Effector memory CD4-positive, alpha-beta T cell (primary cell): ENCODE results near the gene NOG.

Source experiments
- DNase-seq, 3 donors: peaks; one replicate each; pipeline ENCODE4 v3.0.0-alpha.2; 2020
- H3K27ac ChIP-seq: 2 replicates; pipeline ENCODE4 v1.7.0; 2013; ENCODE audit warnings: mild to moderate bottlenecking, low read length, moderate library complexity; ENCODE audit not compliant: insufficient read depth, poor library complexity, severe bottlenecking
- H3K27me3 ChIP-seq: replicated peaks from 2 replicates; pipeline ENCODE4 v1.7.0; 2013; ENCODE audit warnings: mild to moderate bottlenecking, low read length; ENCODE audit not compliant: insufficient read depth, control insufficient read depth, poor library complexity, severe bottlenecking
- H3K36me3 ChIP-seq: 2 replicates; pipeline ENCODE4 v1.7.0; 2013; ENCODE audit warnings: mild to moderate bottlenecking, low read length, moderate library complexity; ENCODE audit not compliant: control insufficient read depth, insufficient read depth
- H3K4me1 ChIP-seq: 2 replicates; pipeline ENCODE4 v1.7.0; 2013; ENCODE audit warnings: low read length, mild to moderate bottlenecking; ENCODE audit not compliant: control insufficient read depth, insufficient read depth, poor library complexity, severe bottlenecking
- H3K4me3 ChIP-seq: 2 replicates; pipeline ENCODE4 v1.7.0; 2013; ENCODE audit warnings: low read length, low read depth, mild to moderate bottlenecking; ENCODE audit not compliant: insufficient read depth, poor library complexity, severe bottlenecking
- H3K9me3 ChIP-seq: 2 replicates; pipeline ENCODE4 v1.7.0; 2013; ENCODE audit warnings: mild to moderate bottlenecking, low read length, moderate library complexity; ENCODE audit not compliant: control insufficient read depth

NOG gene

GRCh38 chr17:56630202-56630601 is 36.7 kb downstream of the NOG start:
- no peak for DNase-seq
- H3K27me3 ChIP-seq: no peaks in the 10 kb centered on the region
- H3K4me1 ChIP-seq: no peaks in the 10 kb centered on the region
- no peak overlapping the region for H3K27ac ChIP-seq
- H3K9me3 ChIP-seq: no peaks in the 10 kb centered on the region
- no peak overlapping the region for H3K4me3 ChIP-seq
- H3K36me3 ChIP-seq: no peaks in the 10 kb centered on the region

DNA sequence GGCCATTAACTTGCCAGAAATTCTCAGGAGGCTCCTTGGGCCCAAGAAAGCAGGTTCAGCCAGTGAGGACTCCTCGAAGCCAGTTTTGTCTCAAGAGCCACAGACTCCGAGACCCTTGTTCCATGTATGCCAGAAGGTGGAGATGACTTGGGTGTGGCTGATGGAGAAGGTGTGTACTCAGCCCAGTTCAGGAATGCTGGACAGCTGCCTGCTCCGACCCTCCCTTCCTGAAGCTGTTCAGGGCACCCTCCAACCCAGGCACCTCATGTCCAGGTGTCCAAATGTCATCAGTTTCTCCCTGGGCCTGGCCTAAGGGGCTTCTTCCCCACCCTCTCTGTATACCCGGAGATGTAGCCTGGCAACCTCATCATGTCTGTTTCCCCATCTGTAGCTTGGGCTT is 40.2 kb downstream of the NOG start:
- no peak overlapping the region for H3K27ac ChIP-seq
- no peak overlapping the region for H3K4me3 ChIP-seq
- DNase-seq: no peak
- no peaks in the 10 kb centered on the region for H3K36me3 ChIP-seq
- H3K27me3 ChIP-seq: no peaks in the 10 kb centered on the region
- no peaks in the 10 kb centered on the region for H3K4me1 ChIP-seq
- H3K9me3 ChIP-seq: no peaks in the 10 kb centered on the region

DNA sequence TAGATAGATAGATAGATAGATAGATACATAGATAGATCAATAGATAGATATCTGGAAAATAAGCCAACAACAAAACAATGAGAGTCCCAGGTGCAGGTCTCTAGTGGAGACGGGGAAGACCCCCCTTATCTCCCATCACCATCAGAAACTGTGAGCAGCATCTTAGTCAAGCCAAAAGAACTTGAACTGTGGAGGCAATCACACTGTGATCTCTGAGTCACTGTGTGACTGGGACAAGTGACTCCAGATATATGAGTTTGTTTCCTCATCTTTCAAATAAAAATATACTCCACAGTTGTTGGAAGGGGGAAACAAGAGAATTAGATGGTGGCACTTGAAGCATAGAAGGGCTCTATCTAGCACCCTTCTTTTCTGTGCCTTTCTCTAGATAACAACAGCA is 42.1 kb downstream of the NOG start:
- Histone ChIP-seq H3K9me3 (no peaks in the 10 kb centered on the region), H3K27me3 (no peaks in the 10 kb centered on the region), H3K27ac (no peak overlapping the region), H3K4me1 (no peaks in the 10 kb centered on the region), H3K36me3 (no peaks in the 10 kb centered on the region), H3K4me3 (no peak overlapping the region)
- no peak for DNase-seq

DNA sequence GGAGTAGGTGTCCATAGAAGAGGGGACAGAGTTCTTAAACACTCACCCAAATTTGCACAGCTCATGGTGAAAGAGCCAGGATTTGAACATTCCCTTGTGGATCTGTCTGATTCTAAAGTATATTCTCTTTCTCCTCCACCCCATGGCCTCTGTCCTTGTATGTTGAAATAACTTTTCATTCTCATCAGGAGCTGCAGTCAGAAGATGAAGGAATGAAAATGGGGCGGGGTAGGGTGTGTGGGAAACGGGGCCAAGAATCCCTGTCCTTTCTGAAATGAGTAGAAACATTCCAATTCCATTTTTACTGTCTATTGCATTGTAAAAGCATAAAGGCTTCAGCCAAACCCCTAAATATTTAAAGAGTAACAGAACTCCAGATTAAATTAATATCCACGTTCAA is 42.8 kb downstream of the NOG start:
- H3K36me3 ChIP-seq: no peaks in the 10 kb centered on the region
- no peak for DNase-seq
- no peaks in the 10 kb centered on the region for H3K9me3 ChIP-seq
- no peak overlapping the region for H3K4me3 ChIP-seq
- H3K27me3 ChIP-seq: no peaks in the 10 kb centered on the region
- H3K27ac ChIP-seq: no peak overlapping the region
- no peaks in the 10 kb centered on the region for H3K4me1 ChIP-seq

DNA sequence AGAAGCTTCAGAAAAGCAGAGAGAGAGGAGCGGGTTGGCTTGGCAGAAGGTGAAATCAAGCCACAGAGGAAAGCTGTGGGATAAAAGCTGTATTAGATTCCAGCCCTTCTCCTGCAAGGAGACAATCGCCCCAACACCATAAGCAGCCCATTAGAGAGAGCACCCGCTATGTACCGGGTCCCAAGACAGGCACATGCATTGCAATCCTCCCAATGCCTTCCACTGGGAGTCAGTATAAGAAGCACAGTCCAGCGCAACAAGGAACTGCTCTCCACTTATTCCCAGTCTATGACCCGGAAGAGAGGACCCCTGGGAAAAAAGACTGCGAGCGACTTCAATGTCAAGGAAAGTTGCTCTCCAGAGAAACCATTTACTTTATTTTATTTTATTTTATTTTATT is 43.8 kb downstream of the NOG start:
- Histone ChIP-seq H3K4me1 (no peaks in the 10 kb centered on the region), H3K9me3 (no peaks in the 10 kb centered on the region), H3K27me3 (no peaks in the 10 kb centered on the region), H3K27ac (no peak overlapping the region), H3K36me3 (no peaks in the 10 kb centered on the region), H3K4me3 (no peak overlapping the region)
- no peak for DNase-seq

DNA sequence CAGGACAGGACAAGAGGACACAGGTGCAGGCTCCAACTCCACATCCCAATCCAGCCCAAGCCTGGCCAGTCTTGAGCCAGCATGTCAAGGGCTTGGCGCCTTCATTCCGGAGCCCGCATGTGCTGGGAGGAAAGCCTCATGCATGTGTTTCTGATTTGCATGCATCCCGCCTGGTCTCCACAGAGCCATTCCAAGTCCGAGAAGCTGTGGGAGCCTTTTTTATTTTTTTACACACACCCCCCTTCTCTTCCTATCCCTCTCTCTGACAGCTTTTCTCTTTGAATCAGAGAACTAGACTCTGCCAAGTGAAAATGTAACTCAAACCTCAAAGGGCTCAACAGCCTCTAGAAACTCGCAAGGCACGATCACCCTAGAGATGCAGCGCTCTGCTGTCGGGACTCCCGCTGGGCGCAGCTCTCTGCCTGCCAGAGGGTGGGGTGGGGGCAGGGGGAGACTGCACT is 45.1 kb downstream of the NOG start:
- Histone ChIP-seq H3K27ac (no peak overlapping the region), H3K36me3 (no peaks in the 10 kb centered on the region), H3K27me3 (no peaks in the 10 kb centered on the region), H3K4me1 (no peaks in the 10 kb centered on the region), H3K4me3 (no peak overlapping the region), H3K9me3 (no peaks in the 10 kb centered on the region)
- DNase-seq: no peak

DNA sequence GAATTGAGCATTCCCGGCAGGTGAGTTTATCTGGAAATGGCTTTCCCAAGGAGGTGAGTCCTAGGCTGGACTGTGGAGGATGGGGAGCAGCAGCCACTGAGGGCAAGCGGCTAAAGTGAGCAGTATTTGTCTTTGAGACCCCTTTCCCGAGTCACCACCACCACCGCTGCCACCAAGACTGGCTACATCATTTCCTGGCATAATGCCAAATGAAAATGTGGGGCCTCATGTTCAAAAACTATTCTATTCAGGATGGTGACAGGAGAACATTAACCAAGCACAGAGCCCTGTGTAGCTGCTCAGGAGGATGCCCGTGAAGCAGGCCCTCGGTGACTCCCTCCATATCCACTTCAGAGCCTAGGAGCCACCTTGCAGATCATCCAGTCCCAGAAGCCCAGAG is 46.0 kb downstream of the NOG start:
- Histone ChIP-seq H3K4me1 (no peaks in the 10 kb centered on the region), H3K9me3 (no peaks in the 10 kb centered on the region), H3K36me3 (no peaks in the 10 kb centered on the region), H3K27ac (no peak overlapping the region), H3K4me3 (no peak overlapping the region), H3K27me3 (no peaks in the 10 kb centered on the region)
- DNase-seq: no peak

GRCh38 chr17:56640116-56640515 is 46.6 kb downstream of the NOG start:
- H3K4me3 ChIP-seq: no peak overlapping the region
- no peaks in the 10 kb centered on the region for H3K9me3 ChIP-seq
- H3K27ac ChIP-seq: no peak overlapping the region
- H3K27me3 ChIP-seq: no peaks in the 10 kb centered on the region
- H3K36me3 ChIP-seq: no peaks in the 10 kb centered on the region
- DNase-seq: no peak
- H3K4me1 ChIP-seq: no peaks in the 10 kb centered on the region

- no peaks in the 10 kb centered on the region for H3K27me3 ChIP-seq
- H3K27ac ChIP-seq: no peak overlapping the region
- no peak overlapping the region for H3K4me3 ChIP-seq
- no peak for DNase-seq
- no peaks in the 10 kb centered on the region for H3K4me1 ChIP-seq
- H3K36me3 ChIP-seq: no peaks in the 10 kb centered on the region
- H3K9me3 ChIP-seq: no peaks in the 10 kb centered on the region
Measured at GRCh38 chr17:56641373-56641772, 47.9 kb downstream of the NOG start.

- Histone ChIP-seq H3K27me3 (no peaks in the 10 kb centered on the region), H3K4me1 (no peaks in the 10 kb centered on the region), H3K27ac (no peak overlapping the region), H3K4me3 (no peak overlapping the region), H3K36me3 (no peaks in the 10 kb centered on the region), H3K9me3 (no peaks in the 10 kb centered on the region)
- DNase-seq: no peak
Measured at GRCh38 chr17:56641894-56642293, 48.4 kb downstream of the NOG start.

GRCh38 chr17:56642424-56642823 is 48.9 kb downstream of the NOG start:
- no peak for DNase-seq
- H3K36me3 ChIP-seq: no peaks in the 10 kb centered on the region

More at GRCh38 chr17:56642424-56642823, 48.9 kb downstream of the NOG start:
- Histone ChIP-seq H3K4me3 (no peak overlapping the region), H3K4me1 (no peaks in the 10 kb centered on the region), H3K27me3 (no peaks in the 10 kb centered on the region), H3K27ac (no peak overlapping the region), H3K9me3 (no peaks in the 10 kb centered on the region)
